Adrenal gland (tissue), 5 donors: ENCODE measurements around the gene CRYBG2.

Source experiments
- POLR2A ChIP-seq, 2 donors: fragments of 450-650 bp; IDR thresholded peaks; one replicate each; pipeline ENCODE4 v1.6.1; 2017; ENCODE audit warnings: antibody characterized with exemption in 2 of 2, mild to moderate bottlenecking in 2 of 2, moderate library complexity in 1 of 2
- TF ChIP-seq, protein P1 (sequence below), 6 experiments: fragments of 450-650 bp in 4 of 6; fragments of 200-600 bp in 2 of 6; sonication (generic) in 1 of 6; IDR thresholded peaks; 1 replicate in 5 of 6; 2 replicates in 1 of 6; pipeline versions ENCODE4 v1.5.1 to v1.8.0; 2016 to 2021; ENCODE audit warnings: antibody characterized with exemption in 6 of 6, mild to moderate bottlenecking in 2 of 6, moderate library complexity in 1 of 6
- donor health status: DM: no; HTN: no; CAD: no.

DNA sequence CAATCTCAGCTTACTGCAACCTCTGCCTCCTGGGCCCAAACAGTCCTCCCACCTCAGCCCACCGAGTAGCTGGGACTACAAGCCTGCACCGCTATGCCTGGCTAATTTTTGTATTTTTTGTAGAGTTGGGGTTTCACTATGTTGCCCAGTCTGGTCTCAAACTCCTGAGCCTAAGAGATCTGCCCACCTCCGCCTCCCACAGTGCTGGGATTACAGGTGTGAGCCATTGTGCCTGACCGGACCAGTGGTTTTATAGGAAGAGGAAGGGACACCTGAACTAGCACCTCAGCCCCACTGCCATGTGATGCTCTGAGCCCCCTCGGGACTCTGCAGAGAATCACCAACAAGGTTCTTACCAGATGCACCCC, 4.1 kb downstream of the CRYBG2 start:
- TF ChIP-seq, protein P1, sequence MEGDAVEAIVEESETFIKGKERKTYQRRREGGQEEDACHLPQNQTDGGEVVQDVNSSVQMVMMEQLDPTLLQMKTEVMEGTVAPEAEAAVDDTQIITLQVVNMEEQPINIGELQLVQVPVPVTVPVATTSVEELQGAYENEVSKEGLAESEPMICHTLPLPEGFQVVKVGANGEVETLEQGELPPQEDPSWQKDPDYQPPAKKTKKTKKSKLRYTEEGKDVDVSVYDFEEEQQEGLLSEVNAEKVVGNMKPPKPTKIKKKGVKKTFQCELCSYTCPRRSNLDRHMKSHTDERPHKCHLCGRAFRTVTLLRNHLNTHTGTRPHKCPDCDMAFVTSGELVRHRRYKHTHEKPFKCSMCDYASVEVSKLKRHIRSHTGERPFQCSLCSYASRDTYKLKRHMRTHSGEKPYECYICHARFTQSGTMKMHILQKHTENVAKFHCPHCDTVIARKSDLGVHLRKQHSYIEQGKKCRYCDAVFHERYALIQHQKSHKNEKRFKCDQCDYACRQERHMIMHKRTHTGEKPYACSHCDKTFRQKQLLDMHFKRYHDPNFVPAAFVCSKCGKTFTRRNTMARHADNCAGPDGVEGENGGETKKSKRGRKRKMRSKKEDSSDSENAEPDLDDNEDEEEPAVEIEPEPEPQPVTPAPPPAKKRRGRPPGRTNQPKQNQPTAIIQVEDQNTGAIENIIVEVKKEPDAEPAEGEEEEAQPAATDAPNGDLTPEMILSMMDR (IDR thresholded peaks at IDR 0.05), result no peak
- no peak for TF ChIP-seq POLR2A (IDR thresholded peaks at IDR 0.05)
